ENCODE measurements around the gene PALM2AKAP2.
"Not testable (repeated sequence)": the region's sequence is repeated elsewhere in the genome, so short reads cannot be mapped to it uniquely, and the experiment has no call there.

PALM2AKAP2 gene

GRCh38 chr9:109805050-109805449 is 25.1 kb downstream of the PALM2AKAP2 start:
- no peak for DNase-seq

GRCh38 chr9:109806506-109807115 is 26.6 kb downstream of the PALM2AKAP2 start:
- no peak for DNase-seq

GRCh38 chr9:109811876-109812275 is 31.9 kb downstream of the PALM2AKAP2 start:
- no peak for DNase-seq

GRCh38 chr9:109812331-109812730 is 32.3 kb downstream of the PALM2AKAP2 start:
- no peak for DNase-seq

GRCh38 chr9:109812818-109813281 is 32.9 kb downstream of the PALM2AKAP2 start:
- no peak for DNase-seq

GRCh38 chr9:109813303-109813702 is 33.3 kb downstream of the PALM2AKAP2 start:
- DNase-seq = no peak

- no peak for DNase-seq
Measured at GRCh38 chr9:109813829-109814228, 33.8 kb downstream of the PALM2AKAP2 start.

GRCh38 chr9:109815366-109815947 is 35.5 kb downstream of the PALM2AKAP2 start:
- no peak for DNase-seq

- no peak for DNase-seq
Measured at GRCh38 chr9:109816490-109816889, 36.5 kb downstream of the PALM2AKAP2 start.

- DNase-seq = no peak
Measured at GRCh38 chr9:109817146-109817845, 37.3 kb downstream of the PALM2AKAP2 start.

GRCh38 chr9:109817846-109818472 is 38.0 kb downstream of the PALM2AKAP2 start:
- peak; percentile 64 for DNase-seq

GRCh38 chr9:109821711-109822110 is 41.7 kb downstream of the PALM2AKAP2 start:
- no peak for DNase-seq

GRCh38 chr9:109825383-109825782 is 45.4 kb downstream of the PALM2AKAP2 start:
- DNase-seq = not testable (repeated sequence)

- DNase-seq = no peak
Measured at GRCh38 chr9:109826559-109826958, 46.6 kb downstream of the PALM2AKAP2 start.

GRCh38 chr9:109828254-109828653 is 48.3 kb downstream of the PALM2AKAP2 start:
- DNase-seq = no peak
